HG03097 (cell line): Measurements from ENCODE around the gene ITPKB.
"Not testable (repeated sequence)": the region's sequence is repeated elsewhere in the genome, so short reads cannot be mapped to it uniquely, and the experiment has no call there.

Source experiments
- ATAC-seq: cut with Tn5 transposase; IDR thresholded peaks from one replicate; pipeline ENCODE4 v1.9.1; 2021; ENCODE audit not compliant: unreplicated experiment, low FRiP score

ITPKB gene

DNA sequence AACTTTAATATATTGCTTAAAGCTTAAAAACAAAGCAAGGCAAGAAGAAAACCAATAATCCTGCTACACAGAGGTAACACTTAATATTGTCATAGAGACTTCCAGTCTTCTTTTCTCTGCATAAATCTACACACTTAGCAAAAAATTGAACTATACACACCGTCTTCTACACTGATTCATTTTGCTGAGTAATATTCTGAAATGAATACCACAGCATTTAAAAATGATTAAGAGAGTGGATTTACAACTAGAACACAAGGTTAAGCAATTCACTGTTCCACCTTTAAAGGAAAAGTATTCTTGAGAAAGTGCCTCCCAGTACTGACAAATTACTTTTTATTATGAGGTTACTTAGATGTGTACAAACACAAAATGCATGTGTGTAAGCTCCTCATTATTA is 22.2 kb upstream of the ITPKB start:
- ATAC-seq: no peak

DNA sequence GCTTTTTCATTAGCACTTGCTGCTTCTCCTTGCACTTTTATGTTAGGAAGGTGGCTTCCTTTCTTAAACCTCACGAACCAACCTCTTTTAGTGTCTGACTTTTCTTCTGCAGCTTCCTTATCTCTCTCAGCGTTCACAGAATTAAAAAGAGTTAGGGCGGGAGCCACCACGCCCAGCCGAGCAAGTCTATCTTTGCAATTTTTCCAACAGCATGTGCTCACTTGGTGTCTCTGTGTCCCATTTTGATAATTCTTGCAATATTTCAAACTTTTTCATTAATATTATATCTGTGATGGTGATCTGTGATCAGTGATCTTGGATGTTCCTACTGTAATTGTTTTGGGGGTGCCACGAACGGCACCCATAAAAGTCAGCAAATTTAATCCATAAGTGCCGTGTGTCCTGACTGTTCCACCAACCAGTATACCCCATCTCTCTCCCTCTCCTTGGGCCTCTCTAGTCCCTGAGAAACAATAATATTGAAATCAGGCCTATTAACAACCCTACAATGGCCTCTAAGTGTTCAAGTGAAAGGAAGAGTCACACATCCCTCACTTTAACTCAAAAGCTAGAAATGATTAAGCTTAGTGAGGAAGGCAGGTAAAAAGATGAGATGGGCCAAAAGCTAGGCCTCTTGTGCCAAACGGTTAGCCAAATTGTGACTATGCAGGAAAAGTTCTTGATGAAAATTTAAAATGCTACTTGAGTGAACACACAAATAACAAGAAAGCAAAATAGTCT is 15.9 kb upstream of the ITPKB start:
- no peak for ATAC-seq

DNA sequence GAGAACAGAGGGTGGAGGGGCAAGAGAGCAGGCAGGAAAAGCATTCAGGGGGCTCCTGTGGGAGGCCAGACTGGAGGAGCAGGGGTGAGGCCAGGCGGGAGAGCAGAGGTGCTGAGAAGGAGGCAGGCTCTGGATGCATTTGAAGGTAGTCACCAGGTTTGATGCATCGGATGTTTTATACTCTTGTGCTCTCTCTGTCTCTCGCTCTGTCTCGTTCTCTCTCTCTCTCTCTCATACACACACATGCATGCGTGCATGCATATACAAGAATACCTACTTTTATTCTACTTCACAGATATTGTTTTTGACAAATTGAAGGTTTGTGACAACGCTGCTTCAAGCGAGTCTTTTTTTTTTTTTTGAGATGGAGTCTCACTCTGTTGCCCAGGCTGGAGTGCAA is 15.0 kb upstream of the ITPKB start:
- no peak for ATAC-seq

DNA sequence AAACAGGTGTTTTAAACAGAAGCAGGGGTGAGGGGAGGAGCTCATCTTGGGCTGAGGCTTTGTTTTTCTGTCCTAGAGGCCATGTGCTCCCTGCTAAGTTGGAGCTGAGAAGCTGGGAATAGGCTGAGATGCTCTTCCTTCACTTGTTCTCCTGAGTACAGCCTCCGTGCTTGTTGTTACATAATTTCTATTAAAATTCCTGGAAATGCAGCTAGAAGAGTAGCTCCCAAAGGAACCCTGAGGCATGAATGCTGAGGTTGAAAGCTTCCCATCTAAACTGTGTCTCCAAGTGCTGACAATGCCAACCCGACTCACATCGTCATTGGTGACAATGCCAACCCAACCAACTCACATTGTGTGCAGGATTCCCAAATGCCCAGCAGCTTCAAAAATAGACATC is 12.6 kb upstream of the ITPKB start:
- ATAC-seq: no peak

GRCh38 chr1:226751214-226751613 is 12.1 kb upstream of the ITPKB start:
- ATAC-seq: no peak

DNA sequence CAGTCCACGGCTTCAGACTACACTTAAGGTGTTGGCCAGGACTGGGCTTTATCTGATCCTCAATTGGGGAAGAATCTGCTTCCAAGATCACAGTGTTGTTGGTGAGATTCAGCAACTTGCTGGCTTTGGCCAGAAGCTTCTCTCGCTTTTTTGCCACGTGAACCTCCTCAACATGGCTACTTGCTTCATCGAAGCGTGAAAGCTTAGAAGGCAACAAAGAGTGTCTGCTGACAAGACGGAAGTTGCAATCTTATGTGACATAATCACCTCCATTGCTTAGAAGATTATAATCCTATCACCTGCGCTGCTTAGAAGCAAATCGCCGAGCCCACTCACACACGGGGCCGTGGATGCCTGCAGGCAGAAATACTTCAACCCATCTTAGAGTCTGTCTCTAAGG is 10.4 kb upstream of the ITPKB start:
- no peak for ATAC-seq

DNA sequence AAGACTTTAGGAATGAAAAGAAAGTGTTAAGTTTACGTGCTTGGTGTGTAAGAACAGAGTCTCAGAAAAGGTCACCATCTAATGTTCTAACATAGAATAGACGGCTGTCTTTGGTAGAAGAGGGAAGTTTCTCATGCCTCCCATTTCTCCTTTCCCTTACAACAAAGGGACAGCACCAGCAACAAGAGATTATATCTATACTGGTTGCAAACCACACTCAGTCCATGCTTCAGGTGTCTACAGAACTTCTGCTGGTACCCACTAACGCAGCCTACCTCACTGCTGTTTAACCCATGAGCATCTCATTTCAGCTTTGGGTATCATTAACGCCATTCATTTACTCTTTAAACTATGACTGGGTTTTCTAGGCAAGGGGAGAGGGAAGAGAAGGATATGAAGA is 9.2 kb upstream of the ITPKB start:
- ATAC-seq: no peak

DNA sequence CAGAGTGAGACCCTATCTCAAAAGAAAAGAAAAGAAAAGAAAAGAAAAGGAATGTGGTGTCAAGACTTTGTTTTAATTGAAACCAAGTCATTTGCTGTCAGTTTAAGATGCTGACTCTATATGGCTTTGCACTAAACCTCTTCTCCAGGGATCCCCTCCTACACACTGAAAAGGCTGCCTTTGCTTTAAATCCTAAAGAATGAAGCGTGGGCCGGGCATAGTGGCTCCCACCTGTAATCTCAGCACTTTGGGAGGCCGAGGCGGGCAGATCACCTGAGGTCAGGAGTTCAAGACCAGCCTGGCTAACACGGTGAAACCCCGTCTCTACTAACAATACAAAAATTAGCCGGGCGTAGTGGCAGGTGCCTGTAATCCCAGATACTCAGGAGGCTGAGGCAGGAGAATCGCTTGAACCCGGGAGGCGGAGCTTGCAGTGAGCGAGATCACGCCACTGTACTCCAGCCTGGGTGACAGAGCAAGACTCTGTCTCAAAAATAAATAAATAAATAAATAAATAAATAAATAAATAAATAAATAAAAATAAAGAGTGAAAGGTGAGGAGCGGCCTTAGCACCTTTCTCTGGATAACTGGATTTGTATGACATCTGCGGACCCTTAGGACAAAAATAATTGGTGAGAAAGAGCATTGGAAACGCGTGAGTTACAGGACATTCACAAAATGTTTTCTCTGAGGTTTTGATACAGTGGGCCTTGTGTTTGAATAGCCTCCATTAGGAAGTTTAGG is 8.6 kb upstream of the ITPKB start:
- ATAC-seq: not testable (repeated sequence)

DNA sequence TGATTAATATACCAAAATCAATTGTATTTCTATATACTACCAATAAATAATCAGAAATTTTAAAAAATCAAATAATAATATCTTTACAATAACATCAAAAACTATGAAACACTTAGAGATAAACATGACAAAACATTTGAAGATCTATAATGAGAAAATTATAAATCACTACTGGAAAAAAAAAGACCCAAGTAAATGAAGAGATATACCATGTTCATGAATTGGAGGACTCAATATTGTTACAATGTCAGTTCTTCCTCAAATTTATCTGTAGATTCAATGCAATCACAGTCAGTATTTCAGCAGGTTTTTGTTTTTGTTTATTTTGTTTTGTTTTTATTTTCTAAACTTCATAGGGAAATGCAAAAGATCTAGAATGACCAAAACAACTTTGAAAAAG is 4.2 kb upstream of the ITPKB start:
- ATAC-seq: no peak

GRCh38 chr1:226741009-226741408 is 1.9 kb upstream of the ITPKB start:
- ATAC-seq: no peak

DNA sequence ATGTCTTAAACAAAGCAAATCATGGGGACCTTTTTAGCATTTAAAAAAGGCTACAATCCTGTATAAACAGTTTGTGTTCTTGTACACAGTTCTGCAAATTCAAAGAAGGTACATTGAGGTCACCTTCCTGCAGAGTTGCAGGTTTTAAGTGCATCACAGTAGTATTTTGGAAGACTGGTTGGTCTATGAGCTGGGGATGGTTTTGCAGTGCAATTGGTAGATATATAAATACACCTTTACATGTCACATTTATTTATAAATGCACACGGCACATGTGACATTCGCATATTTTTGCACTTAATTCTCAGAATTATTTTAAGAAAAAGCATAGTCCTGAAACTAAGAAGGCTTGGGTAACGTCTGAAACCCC is 599 bp upstream of the ITPKB start:
- no peak for ATAC-seq

GRCh38 chr1:226738421-226738994 is 574 bp downstream of the ITPKB start:
- ATAC-seq: no peak

DNA sequence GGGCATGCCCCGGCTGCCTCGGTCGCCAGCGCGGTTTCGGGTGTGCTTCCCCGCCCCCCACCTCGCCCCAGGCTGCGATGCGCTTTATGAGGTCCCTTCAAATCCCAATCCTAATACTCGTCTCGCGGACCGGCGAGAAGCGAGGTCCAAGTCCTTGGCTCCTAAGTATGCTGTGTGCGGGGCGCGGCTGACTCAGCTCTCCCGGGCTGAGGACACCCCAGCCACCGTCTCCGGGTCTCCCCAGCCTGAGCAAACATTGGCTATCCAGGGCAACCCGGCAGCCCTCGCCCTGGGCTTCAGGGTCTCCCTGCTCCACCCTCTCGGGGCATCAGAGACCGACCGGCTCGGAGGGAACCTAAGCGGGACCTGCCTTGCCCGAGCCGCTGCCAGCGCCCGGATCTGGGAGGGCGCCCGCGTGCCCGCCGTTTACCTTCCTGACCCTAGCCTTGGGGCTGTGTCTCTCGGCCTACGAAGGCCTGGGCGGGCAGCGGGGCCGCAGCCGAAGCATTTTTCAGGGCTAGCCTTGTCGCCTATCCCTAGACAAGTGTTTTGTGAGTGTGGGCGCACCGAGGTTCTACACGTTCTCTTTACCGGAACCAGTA is 1.2 kb downstream of the ITPKB start:
- ATAC-seq: peak; percentile 14

DNA sequence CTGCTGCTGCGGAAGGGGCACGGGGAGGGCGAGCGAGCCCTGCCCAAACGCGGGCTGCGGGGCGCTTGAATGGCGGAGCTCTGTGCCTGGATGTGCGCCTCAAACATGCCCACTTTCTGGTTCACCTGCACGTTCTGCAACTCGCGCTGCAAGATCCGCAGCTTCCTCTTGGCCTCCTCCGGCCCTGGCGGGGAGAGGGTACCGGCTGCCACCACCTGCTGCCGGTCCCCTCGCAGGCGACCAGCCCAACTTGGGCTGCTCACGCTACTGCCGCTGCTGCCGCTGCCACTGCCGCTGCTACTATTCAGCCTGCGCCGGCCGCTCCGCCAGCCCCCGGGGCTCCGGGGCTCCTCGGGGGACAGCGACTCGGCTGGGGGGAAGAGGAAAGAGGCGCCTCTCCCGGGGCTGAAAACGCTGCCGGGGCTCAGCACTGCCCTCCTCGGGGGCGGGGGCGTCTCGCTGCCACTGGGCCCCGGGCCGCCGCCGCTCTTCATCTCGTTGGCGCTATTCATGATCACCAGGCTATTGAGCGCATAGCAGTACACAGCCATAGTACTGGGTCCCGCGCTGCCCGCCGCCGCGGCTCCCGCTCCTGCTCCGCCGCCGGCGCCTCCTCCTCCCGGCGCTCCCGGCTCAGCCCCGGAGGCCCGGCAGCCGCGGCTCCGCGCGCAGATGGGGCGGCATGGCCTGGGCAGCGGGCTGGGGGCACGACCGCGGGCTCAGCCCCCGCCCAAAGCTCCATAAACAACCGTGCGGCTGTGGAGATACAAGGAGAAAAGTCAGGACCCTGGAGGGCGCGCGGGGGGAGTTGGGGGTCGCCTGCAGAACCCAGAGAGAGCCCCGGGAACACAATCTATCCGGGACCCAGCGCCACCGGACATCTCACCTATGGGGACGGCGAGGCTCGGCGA is 1.9 kb downstream of the ITPKB start:
- peak; percentile 44 for ATAC-seq

DNA sequence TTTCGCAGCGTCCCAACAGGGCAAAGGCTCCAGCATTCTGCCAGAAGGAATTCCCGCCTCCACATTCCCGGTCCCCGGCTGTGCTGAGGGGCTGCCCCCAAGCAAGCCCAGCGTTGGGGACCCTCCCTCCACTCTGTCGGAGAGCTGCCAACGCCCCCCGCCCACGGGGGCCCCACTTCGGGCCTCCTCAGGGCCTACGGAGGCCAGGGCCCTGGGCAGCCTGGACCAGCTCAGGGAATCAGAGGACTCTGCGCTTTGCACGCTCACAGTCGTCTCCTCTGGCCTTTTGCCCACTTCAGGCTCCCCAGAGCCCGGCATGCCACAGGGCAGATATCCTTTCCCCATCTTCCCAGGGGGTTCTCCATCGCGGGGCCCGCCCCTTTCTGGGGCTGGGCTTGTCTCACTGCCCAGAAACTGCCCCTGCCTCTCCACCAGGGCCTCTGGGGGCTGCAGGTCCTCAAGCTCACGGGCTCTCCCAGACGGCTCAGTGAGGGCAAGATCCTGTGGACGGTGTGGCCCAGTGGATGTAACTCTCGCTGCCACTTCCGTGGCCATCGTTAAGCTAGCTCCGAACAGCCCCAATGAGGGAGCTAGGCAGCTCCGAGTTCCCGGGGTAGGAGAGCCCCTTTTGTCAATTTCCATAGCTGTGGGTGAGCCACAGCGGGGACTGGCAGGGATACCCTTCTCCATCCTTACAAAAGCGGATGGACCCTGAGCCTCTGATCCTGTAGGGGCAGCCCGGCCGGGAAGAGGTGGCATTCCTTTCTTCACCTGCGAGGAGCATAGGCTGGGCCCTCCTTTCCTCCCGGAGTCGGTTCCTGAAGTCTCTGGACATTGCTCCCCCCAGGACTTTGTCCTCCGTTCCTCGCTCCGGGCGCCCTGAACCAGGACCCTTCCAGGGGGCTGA is 2.8 kb downstream of the ITPKB start:
- no peak for ATAC-seq

- ATAC-seq: no peak
Measured at GRCh38 chr1:226735576-226735975, 3.5 kb downstream of the ITPKB start.

DNA sequence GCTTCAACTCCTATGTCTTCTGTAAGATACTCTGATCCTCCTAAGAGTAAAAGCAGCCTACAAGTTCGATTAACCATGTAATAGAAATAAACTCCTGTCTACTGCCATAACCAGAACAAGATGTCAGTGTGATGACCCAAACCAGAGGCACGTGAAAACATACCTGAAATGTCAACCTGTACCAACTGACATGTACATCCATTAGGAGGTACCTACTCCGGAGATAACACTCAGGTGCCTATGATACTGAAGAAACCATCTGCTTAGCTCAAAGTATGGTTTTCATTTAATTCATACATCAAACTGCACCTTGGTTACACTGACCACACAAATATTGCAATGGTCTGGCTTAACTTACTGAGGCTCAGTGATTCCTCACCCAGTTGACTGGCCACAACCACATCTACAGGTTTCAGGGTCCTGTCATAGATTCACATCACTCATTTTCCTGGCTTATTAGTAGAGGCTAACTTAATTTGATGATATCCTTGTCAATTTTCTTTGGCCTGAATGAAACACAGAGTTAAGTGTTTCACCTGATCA is 4.4 kb downstream of the ITPKB start:
- ATAC-seq: no peak

GRCh38 chr1:226733876-226734275 is 5.2 kb downstream of the ITPKB start:
- no peak for ATAC-seq

DNA sequence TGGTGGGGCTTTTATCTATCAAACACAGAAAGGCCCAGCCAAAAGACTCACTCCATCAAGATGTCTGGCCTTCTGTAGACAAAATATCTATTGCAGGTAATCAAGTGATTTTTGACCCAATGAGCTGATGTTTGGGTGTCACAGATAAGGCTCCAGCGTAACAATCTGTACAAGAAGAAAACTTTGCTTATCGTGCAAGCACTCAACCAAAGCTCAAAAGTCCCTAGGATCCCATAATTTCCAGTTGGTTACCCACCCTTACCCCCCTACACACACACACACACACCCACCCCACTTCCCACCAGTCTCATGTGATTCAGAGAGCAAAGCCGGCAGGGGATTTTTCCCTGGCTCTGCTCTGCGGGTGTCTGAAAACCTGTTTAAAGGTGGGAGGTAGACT is 5.8 kb downstream of the ITPKB start:
- no peak for ATAC-seq
